Measurements from ENCODE around the gene PCDHGC3. TPM values are rescaled to one million over a fixed set of nuclear protein-coding genes. Genes with fewer than 3 reads are reported as not detected.

PCDHGC3 gene
- polyA plus RNA-seq, 3 donors = 91.6 to 131 (median 92.5) TPM

DNA sequence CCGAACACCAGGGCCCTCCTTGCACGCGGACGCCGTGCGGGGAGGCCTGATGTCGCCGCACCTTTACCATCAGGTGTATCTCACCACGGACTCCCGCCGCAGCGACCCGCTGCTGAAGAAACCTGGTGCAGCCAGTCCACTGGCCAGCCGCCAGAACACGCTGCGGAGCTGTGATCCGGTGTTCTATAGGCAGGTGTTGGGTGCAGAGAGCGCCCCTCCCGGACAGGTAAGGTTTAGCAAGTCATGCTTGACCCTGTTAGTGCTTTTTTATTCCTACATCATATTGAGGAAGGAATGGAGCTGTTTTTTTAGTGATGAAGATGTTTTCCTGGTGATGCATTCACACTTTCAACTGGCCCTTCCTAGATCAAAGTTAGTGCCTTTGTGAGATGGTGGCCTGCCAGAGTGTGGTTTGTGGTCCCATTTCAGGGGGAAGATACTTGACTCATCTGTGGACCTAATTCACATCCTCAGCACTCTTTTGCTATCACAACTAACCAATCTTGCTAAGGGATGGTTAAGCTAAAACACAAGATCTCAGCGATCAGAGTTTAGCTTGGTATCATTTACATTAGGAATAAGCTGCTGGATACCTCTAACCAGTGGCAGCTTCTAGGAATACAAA lies 2.7 kb downstream of the PCDHGC3 start:
- no peak for DNase-seq

DNA sequence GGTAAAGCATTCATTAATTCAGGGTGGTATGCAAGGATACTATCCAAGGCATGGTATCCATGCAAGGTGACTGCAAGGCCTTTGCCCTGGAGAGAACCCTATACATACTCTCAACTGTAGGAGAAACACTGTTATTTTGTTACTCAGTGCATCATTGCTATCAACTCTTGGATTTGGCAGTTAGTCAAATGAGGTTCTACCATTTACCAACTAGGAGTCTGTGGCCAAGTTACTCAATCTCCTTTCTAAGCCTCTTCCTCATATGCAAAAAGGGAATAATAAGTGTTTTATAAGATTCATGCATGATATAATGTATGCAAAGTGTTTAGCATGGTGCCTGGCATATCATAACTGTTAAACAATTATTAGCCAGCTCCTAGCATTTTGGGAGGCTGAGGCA lies 4.0 kb downstream of the PCDHGC3 start:
- DNase-seq = no peak

DNA sequence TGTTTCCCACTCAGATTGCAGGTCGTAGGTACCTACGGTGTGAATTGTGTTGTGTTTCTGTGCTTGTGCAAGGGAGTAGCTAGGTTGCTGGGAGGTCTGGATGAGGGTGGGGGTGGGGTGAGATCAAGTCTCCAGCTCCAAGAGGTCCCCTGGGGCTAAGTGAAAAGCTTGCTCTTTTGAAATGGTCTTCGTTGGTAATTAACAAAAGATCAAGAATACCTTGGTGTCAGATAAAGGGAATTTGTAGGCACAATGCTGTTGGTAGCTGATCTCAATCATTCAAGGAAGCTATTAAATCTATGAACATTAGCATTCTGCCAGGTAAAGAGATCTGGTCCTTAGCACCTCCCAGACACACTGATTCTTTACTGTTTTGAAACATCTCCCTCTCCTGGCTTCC lies 8.1 kb downstream of the PCDHGC3 start:
- no peak for DNase-seq

- no peak for DNase-seq
These were observed 8.5 kb downstream of the PCDHGC3 start for GRCh38 chr5:141484310-141484640.

DNA sequence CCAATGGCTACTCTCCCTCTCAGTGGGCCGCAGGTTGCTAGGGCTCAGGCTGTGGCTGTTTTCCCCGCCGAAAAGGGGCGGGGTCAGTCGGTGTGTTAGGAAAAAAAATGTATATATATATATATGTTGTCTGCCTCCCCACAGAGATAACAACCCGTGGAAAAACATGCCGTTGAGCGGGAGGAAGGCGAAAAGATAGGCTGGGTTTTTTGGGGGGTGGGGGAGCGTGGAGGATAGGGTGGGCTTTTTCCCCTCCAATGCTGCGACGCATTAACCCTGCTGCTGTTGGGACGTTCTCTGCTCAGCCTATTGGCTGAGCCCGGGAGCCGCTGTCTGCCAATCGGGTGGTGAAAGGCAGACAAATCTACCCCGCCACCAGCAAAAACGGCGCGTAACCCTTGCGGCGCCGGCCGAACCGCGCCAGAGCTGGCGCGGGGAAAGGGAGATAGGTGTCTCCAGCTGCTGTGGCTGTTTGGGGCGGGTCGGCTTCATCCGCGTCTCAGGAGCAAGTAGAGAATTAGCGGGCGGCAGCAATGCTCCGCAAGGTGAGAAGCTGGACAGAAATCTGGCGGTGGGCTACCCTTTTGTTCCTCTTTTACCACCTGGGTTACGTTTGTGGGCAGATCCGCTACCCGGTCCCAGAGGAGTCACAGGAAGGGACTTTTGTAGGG lies 9.0 kb downstream of the PCDHGC3 start, which contains the start of gene PCDHGC4:
Gene PCDHGC4, plus strand, starts transcription at position 390 of the 671 bp plus-strand sequence. Its CDS starts 144 bp downstream, at position 534.
- DNase-seq = no peak

GRCh38 chr5:141485321-141486055 lies 9.7 kb downstream of the PCDHGC3 start:
- no peak for DNase-seq

DNA sequence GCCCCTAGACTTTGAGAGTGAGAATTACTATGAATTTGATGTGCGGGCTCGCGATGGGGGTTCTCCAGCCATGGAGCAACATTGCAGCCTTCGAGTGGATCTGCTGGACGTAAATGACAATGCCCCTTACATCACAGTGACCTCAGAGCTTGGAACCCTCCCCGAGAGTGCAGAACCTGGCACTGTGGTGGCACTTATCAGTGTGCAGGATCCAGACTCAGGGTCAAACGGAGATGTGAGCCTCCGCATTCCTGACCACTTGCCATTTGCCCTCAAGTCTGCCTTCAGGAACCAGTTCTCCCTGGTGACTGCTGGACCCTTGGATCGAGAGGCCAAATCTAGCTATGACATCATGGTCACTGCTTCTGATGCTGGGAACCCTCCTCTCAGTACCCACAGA lies 10.3 kb downstream of the PCDHGC3 start:
- no peak for DNase-seq

GRCh38 chr5:141487131-141487530 lies 11.4 kb downstream of the PCDHGC3 start:
- no peak for DNase-seq

- no peak for DNase-seq
These were observed 13.1 kb downstream of the PCDHGC3 start, which contains the start of gene PCDHGC5 for GRCh38 chr5:141488591-141489561. TSS of gene PCDHGC5 (plus strand) at chr5:141489081. CDS start at chr5:141489241, 160 bp downstream.

DNA sequence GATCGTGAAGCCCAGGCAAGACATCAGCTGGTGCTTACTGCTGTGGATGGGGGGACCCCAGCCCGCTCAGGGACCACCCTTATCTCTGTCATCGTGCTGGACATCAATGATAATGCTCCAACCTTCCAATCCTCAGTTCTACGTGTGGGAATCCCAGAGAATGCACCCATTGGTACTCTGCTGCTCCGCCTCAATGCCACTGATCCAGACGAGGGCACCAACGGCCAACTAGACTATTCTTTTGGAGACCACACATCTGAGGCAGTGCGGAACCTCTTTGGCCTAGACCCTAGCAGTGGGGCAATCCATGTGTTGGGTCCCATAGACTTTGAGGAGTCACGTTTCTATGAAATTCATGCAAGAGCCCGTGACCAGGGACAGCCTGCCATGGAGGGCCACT lies 14.1 kb downstream of the PCDHGC3 start:
- no peak for DNase-seq

GRCh38 chr5:141490271-141490670 lies 14.5 kb downstream of the PCDHGC3 start:
- no peak for DNase-seq

DNA sequence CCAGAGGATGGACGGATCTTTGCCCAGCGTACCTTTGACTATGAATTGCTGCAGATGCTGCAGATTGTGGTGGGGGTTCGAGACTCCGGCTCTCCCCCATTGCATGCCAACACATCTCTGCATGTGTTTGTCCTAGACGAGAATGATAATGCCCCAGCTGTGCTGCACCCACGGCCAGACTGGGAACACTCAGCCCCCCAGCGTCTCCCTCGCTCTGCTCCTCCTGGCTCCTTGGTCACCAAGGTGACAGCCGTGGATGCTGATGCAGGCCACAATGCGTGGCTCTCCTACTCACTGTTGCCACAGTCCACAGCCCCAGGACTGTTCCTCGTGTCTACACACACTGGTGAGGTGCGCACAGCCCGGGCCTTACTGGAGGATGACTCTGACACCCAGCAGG lies 15.0 kb downstream of the PCDHGC3 start:
- no peak for DNase-seq

GRCh38 chr5:141491323-141492167 lies 15.8 kb downstream of the PCDHGC3 start:
- DNase-seq = no peak

- DNase-seq = no peak
These were observed 16.6 kb downstream of the PCDHGC3 start for GRCh38 chr5:141492168-141492885.

DNA sequence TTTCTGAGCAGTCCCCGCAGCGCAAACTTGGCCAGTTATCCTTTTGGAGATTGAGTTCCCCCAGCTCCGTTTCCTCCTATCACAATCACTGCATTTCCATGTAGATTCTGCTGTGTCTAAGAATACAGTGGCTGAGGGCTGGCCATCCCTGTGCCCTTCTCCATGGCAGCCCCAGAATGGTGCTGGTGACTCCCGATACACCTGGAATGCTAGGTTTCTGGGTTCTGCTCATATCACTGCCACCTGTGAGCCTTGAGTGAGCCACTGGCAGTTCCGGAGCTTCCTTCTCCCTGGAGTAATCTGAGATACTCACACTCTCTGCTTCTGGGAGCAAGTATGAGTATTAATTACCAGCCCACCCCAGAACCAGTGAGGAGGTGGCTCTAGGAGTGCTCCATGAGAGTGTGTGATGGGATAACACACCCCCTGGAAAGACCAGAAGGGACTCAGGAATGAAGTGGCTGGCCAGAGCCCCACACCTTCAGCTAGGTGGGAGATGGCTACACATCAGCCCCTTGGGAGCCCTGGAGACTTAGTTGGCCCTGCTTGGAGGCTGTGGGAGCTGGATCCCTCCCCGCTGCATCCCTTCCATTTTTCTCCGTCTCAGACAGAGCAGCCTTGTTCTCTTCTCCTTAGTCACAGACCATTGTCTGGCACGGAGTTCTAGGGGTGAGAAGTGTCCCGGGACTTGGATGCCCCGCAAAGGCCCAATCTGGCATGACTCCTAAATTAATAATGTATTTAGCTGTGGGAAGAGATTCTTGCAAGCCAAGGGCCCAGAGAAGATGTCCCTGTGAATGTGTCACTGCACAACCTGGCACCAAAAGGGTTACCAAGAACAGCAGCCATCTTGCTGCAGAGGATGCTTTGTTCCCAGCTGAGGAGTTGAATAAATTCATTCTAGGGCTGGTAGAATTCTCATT lies 18.0 kb downstream of the PCDHGC3 start:
- DNase-seq = no peak

- DNase-seq = no peak
These were observed 19.1 kb downstream of the PCDHGC3 start for GRCh38 chr5:141494761-141495452.

DNA sequence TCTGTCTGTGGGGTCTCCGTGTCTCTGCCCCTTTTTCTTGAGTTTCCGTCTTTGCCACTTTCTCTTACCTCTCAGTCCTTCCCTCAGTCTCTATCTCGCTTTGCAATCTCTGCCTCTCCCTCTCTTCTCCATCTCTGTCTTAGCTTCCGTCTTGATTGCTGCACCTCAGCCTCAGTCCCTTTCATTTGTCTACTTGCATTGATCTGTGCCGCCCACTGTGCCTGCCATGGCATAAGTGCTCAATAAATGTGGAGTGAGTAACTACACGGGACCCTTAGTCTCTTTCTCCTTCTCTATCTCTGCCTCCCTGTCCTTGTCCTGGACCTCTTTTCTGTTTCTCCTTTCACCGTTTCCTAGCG lies 19.7 kb downstream of the PCDHGC3 start:
- DNase-seq = no peak

DNA sequence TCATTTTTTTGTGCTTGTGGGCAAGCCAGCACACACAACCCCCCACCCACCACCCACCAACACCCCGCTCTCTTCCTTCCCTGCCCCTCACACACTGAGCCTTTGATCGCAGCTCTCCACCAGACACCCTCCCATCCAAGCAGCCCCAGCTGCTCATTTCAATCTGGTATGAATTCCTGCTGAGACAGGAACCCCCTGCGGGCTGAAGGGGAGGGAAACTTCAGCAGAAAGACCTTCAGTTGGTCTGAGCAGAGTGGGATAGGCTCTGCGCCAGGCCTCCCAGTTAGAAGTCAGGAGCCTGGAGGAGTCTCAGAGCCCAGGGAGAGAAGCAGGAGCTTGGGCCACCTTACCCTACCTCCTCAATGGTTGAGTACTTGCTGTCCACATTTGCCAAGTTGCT lies 20.3 kb downstream of the PCDHGC3 start:
- no peak for DNase-seq

Data from renal pelvis (tissue), 4 donors.